GM21381 (cell line): ENCODE data around the gene RAB5IF.
A peak's percentile ranks its signal among the peaks of the same experiment; 100 is the strongest.
"Not testable (repeated sequence)": the region's sequence is repeated elsewhere in the genome, so short reads cannot be mapped to it uniquely, and the experiment has no call there.

Experiments
- ATAC-seq: cut with Tn5 transposase; IDR thresholded peaks from one replicate; pipeline ENCODE4 v1.9.1; 2021; ENCODE audit warnings: mild to moderate bottlenecking, moderate library complexity; ENCODE audit not compliant: unreplicated experiment

The RAB5IF gene

GRCh38 chr20:36585410-36586125, 20.0 kb upstream of the RAB5IF start:
- no peak for ATAC-seq

GRCh38 chr20:36587388-36588070, 18.1 kb upstream of the RAB5IF start:
- ATAC-seq: no peak

GRCh38 chr20:36591281-36591680, 14.3 kb upstream of the RAB5IF start:
- ATAC-seq: no peak

GRCh38 chr20:36591854-36592641, 13.5 kb upstream of the RAB5IF start:
- no peak for ATAC-seq

GRCh38 chr20:36593347-36593929, 12.1 kb upstream of the RAB5IF start:
- no peak for ATAC-seq

GRCh38 chr20:36599912-36600345, 5.7 kb upstream of the RAB5IF start:
- ATAC-seq: no peak

GRCh38 chr20:36601540-36601939, 4.0 kb upstream of the RAB5IF start:
- ATAC-seq: no peak

- peak; percentile 23 for ATAC-seq
Observed at GRCh38 chr20:36604952-36605398, 604 bp upstream of the RAB5IF start.

- ATAC-seq: no peak
Observed at GRCh38 chr20:36606158-36607066, 833 bp downstream of the RAB5IF start.

- no peak for ATAC-seq
Observed at GRCh38 chr20:36607586-36608387, 2.2 kb downstream of the RAB5IF start.

- not testable (repeated sequence) for ATAC-seq
Observed at GRCh38 chr20:36608388-36608728, 2.8 kb downstream of the RAB5IF start.

- ATAC-seq: no peak
Observed at GRCh38 chr20:36611625-36612024, 6.0 kb downstream of the RAB5IF start.

GRCh38 chr20:36613974-36614373, 8.4 kb downstream of the RAB5IF start:
- no peak for ATAC-seq

GRCh38 chr20:36614781-36615557, 9.4 kb downstream of the RAB5IF start:
- ATAC-seq: no peak

- no peak for ATAC-seq
Observed at GRCh38 chr20:36620917-36621316, 15.3 kb downstream of the RAB5IF start.

GRCh38 chr20:36623444-36623843, 17.9 kb downstream of the RAB5IF start:
- no peak for ATAC-seq

- ATAC-seq: no peak
Observed at GRCh38 chr20:36624068-36624943, 18.7 kb downstream of the RAB5IF start.

GRCh38 chr20:36624944-36625324, 19.4 kb downstream of the RAB5IF start:
- no peak for ATAC-seq
